Nephron progenitor cell (in vitro differentiated cells): ENCODE measurements around the gene OR13A1.
"Not testable (repeated sequence)": the region's sequence is repeated elsewhere in the genome, so short reads cannot be mapped to it uniquely, and the experiment has no call there.

Experiments used
- DNase-seq: peaks from one replicate; pipeline ENCODE4 v3.0.0; 2021
- H3K27ac Mint-ChIP-seq: 2 replicates; pipeline ENCODE4 v1.8.0; 2021; ENCODE audit warnings: mild to moderate bottlenecking, moderate library complexity, mixed read lengths
- H3K27me3 Mint-ChIP-seq: 2 replicates; pipeline ENCODE4 v1.8.0; 2021; ENCODE audit warnings: mild to moderate bottlenecking, low read depth, mixed read lengths; ENCODE audit not compliant: poor library complexity
- H3K36me3 Mint-ChIP-seq: 2 replicates; pipeline ENCODE4 v1.8.0; 2021; ENCODE audit warnings: low read depth, mixed read lengths
- H3K4me1 Mint-ChIP-seq: 2 replicates; pipeline ENCODE4 v1.8.0; 2021; ENCODE audit warnings: mixed read lengths
- H3K4me3 Mint-ChIP-seq: 2 replicates; pipeline ENCODE4 v1.8.0; 2021; ENCODE audit warnings: mild to moderate bottlenecking, moderate library complexity, mixed read lengths
- H3K9me3 Mint-ChIP-seq: 2 replicates; pipeline ENCODE4 v1.8.0; 2021; ENCODE audit warnings: mild to moderate bottlenecking, moderate library complexity, mixed read lengths
- CTCF ChIP-seq: fragments of 200-600 bp; sonication (generic); IDR thresholded peaks from 2 replicates; pipeline ENCODE4 v1.5.0; 2021; ENCODE audit warnings: antibody characterized with exemption

OR13A1 gene

DNA sequence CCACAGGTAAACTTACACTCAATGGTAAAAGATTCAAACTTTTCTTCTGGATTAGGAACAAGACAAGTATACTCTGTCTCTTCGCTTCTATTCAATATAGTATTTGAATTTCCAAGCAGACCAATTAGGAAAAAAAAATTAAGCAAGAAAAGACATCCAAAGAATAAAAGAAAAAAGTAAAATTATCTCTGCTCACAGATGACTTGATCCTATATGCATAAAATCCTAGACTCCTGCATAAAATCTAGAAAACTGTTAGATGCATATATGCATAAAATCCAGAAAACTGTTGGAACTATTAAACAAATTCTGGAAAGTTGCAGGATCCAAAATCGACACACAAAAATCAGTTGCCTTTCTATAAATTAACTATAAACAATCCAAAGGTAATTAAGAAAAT lies at the start of gene OR13A1:
Gene OR13A1, minus strand, starts transcription at position 101 of the 400 bp plus-strand sequence. CDS start 11,186 bp downstream, outside the sequence.
- Mint-ChIP-seq H3K4me3 (no peak within 1 kb of the TSS), H3K27ac (no peak within 1 kb of the TSS), H3K36me3 (no peaks in the 10 kb centered on the region), H3K9me3 (peaks cover 48% of the 10 kb centered on the region), H3K27me3 (peaks cover 8% of the 10 kb centered on the region), H3K4me1 (no peaks in the 10 kb centered on the region)
- no peak for DNase-seq
- no peak for TF ChIP-seq CTCF

GRCh38 chr10:45361983-45362799 lies 46.8 kb upstream of the OR13A1 start:
- H3K27ac Mint-ChIP-seq: not testable (repeated sequence)
- Mint-ChIP-seq H3K4me1 (peaks cover 23% of the 10 kb centered on the region), H3K36me3 (peaks cover 24% of the 10 kb centered on the region), H3K4me3 (peak overlapping the region; percentile 68), H3K9me3 (peaks cover 70% of the 10 kb centered on the region), H3K27me3 (peaks cover 14% of the 10 kb centered on the region)
- DNase-seq: peak; percentile 56

GRCh38 chr10:45358961-45359360 lies 43.6 kb upstream of the OR13A1 start:
- H3K4me3 Mint-ChIP-seq, H3K27ac Mint-ChIP-seq, DNase-seq: not testable (repeated sequence)
- Mint-ChIP-seq H3K9me3 (peaks cover 46% of the 10 kb centered on the region), H3K27me3 (peaks cover 15% of the 10 kb centered on the region), H3K4me1 (peaks cover 29% of the 10 kb centered on the region), H3K36me3 (peaks cover 22% of the 10 kb centered on the region)

DNA sequence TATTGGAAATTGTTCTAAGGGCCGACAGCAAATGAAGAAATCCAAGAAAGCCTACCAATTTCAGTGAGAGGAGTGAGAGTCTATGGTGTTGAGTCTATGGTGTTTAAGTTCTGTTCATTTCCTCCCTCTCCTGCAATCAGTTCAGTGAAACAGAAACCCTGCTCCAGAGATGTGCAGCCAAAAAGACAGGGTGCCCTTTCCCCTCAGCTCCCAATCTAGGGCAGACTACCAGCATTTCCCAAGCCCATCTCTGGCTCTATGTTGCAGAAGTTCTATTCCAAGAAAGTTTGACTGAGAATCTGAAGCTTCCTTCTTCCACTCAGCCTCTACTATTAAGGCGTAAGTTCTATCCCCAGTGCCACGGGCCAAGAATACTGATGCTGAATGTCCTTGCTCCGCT lies 40.1 kb upstream of the OR13A1 start:
- TF ChIP-seq CTCF: no peak
- Mint-ChIP-seq H3K27ac (no peak overlapping the region), H3K9me3 (peaks cover 12% of the 10 kb centered on the region), H3K27me3 (peaks cover 23% of the 10 kb centered on the region), H3K4me3 (no peak overlapping the region), H3K36me3 (peaks cover 9% of the 10 kb centered on the region), H3K4me1 (peaks cover 13% of the 10 kb centered on the region)
- DNase-seq: no peak

DNA sequence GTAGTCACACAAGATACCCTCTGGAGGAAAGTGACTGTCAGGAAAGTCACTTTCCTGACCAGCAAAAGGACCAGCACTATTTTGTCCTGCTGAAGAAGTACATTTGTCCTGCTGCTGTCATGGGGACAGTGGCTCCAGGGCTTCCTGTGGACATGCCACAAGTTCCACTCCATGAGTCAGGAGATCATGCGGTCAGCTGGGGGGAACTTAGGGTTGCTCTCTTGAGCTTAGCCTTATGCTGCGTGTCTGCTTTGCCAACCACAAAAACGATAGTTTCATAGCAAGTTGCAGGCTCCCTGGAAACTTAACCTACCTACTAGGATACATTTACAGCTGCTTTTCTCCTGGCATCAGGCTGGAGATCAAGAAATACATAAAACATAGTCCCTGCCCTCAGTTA lies 38.9 kb upstream of the OR13A1 start:
- H3K27me3 Mint-ChIP-seq: peaks cover 20% of the 10 kb centered on the region
- H3K4me1 Mint-ChIP-seq: peaks cover 13% of the 10 kb centered on the region
- no peak for DNase-seq
- TF ChIP-seq CTCF: no peak
- H3K27ac Mint-ChIP-seq: no peak overlapping the region
- no peaks in the 10 kb centered on the region for H3K36me3 Mint-ChIP-seq
- peaks cover 4% of the 10 kb centered on the region for H3K9me3 Mint-ChIP-seq
- H3K4me3 Mint-ChIP-seq: no peak overlapping the region

GRCh38 chr10:45353186-45353585 lies 37.8 kb upstream of the OR13A1 start:
- H3K9me3 Mint-ChIP-seq: peaks cover 12% of the 10 kb centered on the region
- DNase-seq: no peak
- peaks cover 5% of the 10 kb centered on the region for H3K36me3 Mint-ChIP-seq
- no peak for TF ChIP-seq CTCF
- no peak overlapping the region for H3K4me3 Mint-ChIP-seq
- H3K27me3 Mint-ChIP-seq: peaks cover 20% of the 10 kb centered on the region
- peaks cover 6% of the 10 kb centered on the region for H3K4me1 Mint-ChIP-seq
- H3K27ac Mint-ChIP-seq: no peak overlapping the region

DNA sequence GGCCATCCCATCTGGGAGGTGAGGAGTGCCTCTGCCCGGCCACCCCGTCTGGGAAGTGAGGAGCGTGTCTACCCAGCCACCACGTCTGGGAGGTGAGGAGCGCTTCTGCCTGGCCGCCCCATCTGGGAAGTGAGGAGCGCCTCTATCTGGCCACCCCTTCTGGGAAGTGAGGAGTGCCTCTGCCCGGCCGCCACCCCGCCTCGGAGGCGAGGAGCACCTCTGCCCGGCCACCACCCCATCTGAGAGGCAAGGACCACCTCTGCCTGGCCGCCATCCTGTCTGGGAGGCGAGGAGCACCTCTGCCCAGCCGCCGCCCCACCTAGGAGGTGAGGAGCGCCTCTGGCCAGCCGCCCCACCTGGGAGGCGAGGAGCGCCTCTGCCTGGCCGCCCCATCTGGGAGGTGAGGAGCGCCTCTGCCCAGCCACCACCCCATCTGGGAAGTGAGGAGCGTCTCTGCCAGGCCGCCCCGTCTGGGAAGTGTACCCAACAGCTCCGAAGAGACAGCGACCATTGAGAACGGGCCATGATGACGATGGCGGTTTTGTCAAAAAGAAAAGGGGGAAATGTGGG lies 32.9 kb upstream of the OR13A1 start:
- not testable (repeated sequence) for DNase-seq, H3K27ac Mint-ChIP-seq, H3K4me1 Mint-ChIP-seq, H3K36me3 Mint-ChIP-seq, H3K4me3 Mint-ChIP-seq
- Mint-ChIP-seq H3K9me3 (peaks cover 48% of the 10 kb centered on the region), H3K27me3 (peaks cover 16% of the 10 kb centered on the region)

GRCh38 chr10:45347464-45347863 lies 32.1 kb upstream of the OR13A1 start:
- H3K4me3 Mint-ChIP-seq, H3K36me3 Mint-ChIP-seq, DNase-seq, H3K4me1 Mint-ChIP-seq, H3K27ac Mint-ChIP-seq: not testable (repeated sequence)
- Mint-ChIP-seq H3K9me3 (peaks cover 52% of the 10 kb centered on the region), H3K27me3 (peaks cover 21% of the 10 kb centered on the region)

DNA sequence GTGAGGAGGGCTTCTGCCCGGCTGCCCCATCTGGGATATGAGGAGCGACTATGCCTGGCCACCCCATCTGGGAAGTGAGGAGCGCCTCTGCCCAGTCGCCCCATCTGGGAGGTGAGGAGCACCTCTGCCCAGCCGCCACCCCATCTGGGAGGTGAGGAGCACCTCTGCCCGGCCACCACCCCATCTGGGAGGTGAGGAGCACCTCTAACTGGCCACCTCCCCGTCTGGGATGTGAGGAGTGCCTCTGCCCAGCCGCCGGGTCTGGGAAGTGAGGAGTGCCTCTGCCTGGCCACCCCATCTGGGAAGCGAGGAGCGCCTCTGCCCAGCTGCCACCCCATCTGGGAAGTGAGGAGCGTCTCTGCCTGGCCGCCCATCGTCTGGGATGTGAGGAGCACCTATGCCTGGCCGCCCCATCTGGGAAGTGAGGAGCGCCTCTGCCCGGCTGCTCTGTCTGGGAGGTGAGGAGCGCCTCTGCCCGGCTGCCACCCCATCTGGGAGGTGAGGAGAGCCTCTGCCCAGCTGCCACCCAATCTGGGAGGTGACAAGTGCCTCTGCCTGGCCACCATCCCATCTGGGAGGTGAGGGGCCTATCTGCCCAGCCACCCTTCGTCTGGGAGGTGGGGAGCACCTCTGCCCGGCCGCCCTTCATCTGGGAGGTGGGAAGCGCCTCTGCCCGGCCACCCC lies 31.4 kb upstream of the OR13A1 start:
- H3K27ac Mint-ChIP-seq, H3K36me3 Mint-ChIP-seq, H3K4me1 Mint-ChIP-seq, DNase-seq, H3K4me3 Mint-ChIP-seq: not testable (repeated sequence)
- H3K9me3 Mint-ChIP-seq: peaks cover 52% of the 10 kb centered on the region
- H3K27me3 Mint-ChIP-seq: peaks cover 20% of the 10 kb centered on the region

- not testable (repeated sequence) for DNase-seq, H3K4me1 Mint-ChIP-seq, H3K4me3 Mint-ChIP-seq, H3K36me3 Mint-ChIP-seq, H3K27ac Mint-ChIP-seq
- H3K27me3 Mint-ChIP-seq: peaks cover 19% of the 10 kb centered on the region
- H3K9me3 Mint-ChIP-seq: peaks cover 49% of the 10 kb centered on the region
Measured at GRCh38 chr10:45340420-45340819, 25.0 kb upstream of the OR13A1 start.
